K562 (cell line): ENCODE results near the gene KCNT1. TPM values are rescaled to one million over a fixed set of nuclear protein-coding genes. Genes with fewer than 3 reads are reported as not detected.

ENCODE experiments used
- CBX1 ChIP-seq: sonication (generic); IDR thresholded peaks from 2 replicates; pipeline ENCODE4 v1.6.1; 2016; ENCODE audit warnings: antibody characterized with exemption, low read depth, mild to moderate bottlenecking
- E2F4 ChIP-seq: sonication (generic); formaldehyde crosslinking; IDR thresholded peaks from 2 replicates; pipeline ENCODE4 v1.8.0; 2022; ENCODE audit warnings: mild to moderate bottlenecking, low read depth, missing genetic modification reagents
- PPARD ChIP-seq: fragments of 250-450 bp; sonication (Bioruptor Pico); IDR thresholded peaks from 2 replicates; pipeline ENCODE4 v1.8.0; 2022; ENCODE audit warnings: inconsistent platforms, mild to moderate bottlenecking, moderate library complexity
- RCOR1 ChIP-seq, 2 experiments: IDR thresholded peaks; 2 replicates each; pipeline ENCODE4 v1.6.1; 2012; ENCODE audit warnings: low read depth in 2 of 2, low read length in 2 of 2, borderline replicate concordance in 1 of 2, improper control_type of control experiment in 1 of 2
- ZNF121 ChIP-seq: sonication (generic); formaldehyde crosslinking; conservative IDR thresholded peaks from 2 replicates; pipeline ENCODE4 v1.8.0; 2022; ENCODE audit warnings: missing genetic modification reagents
- polyA plus RNA-seq, 8 experiments: library from polyadenylated mRNA; depleted of rRNA in 4 of 8; stranded (reverse) in 5 of 8; unstranded in 3 of 8; fragments of >200 nt; fragmentation: Nextera tagmentation in 2 of 8; fragmentation: Illumina TruSeq in 1 of 8; extraction: Ambion mirVana in 2 of 8; extraction: Trizol in 1 of 8; gene quantifications; 2 replicates each; pipeline versions ENCODE4 v1.2.1 to v1.2.3, GENCODE V29; 2011 to 2014; ENCODE audit warnings: inconsistent platforms in 1 of 8, missing spikeins in 1 of 8
- total RNA-seq, 7 experiments: library from RNA; depleted of rRNA in 6 of 7; stranded (reverse); fragments of >200 nt in 6 of 7; fragmentation: Illumina TruSeq in 2 of 7; extraction: Trizol in 2 of 7; gene quantifications; 2 replicates each; pipeline versions ENCODE4 v1.2.1 to v1.2.3, GENCODE V29; 2011 to 2021; ENCODE audit warnings: low replicate concordance in 1 of 7

The KCNT1 gene
- total and polyA plus RNA-seq, 9 of the 15 experiments (the other 6 are each of a cell fraction or from before 2014, with no cell fraction given) = 0.05 TPM; not detected in 8

GRCh38 chr9:135840539-135840938 is 138.6 kb downstream of the KCNT1 start (continued):
- TF ChIP-seq CBX1 (no peak), E2F4 (CRISPR knock-in tag) (no peak), PPARD (CRISPR knock-in tag) (no peak), RCOR1 (IDR thresholded peaks at IDR 0.05; ENCODE audit: borderline replicate concordance in 1 of 2, low read depth in 2 of 2, low read length in 2 of 2) (no peak), ZNF121 (CRISPR knock-in tag) (no peak)

Other genes with a start within 250 kb of the KCNT1 start
Only the 7 nearest of the 9 such genes appear.
- 120 and 168 TPM in 2 replicates for gene MRPS2, start 201.5 kb upstream of the KCNT1 start, total RNA-seq (2014; rRNA removed)
- gene MRPS2, start 201.5 kb upstream of the KCNT1 start, total RNA-seq (2014; rRNA removed; fragmentation: Illumina TruSeq; extraction: Trizol) = 27.3 and 39.7 TPM in 2 replicates
- 73.9 and 75.9 TPM in 2 replicates for gene MRPS2, start 201.5 kb upstream of the KCNT1 start, total RNA-seq (2015; rRNA removed; fragmentation: Illumina TruSeq; extraction: Trizol)
- 106 and 110 TPM in 2 replicates for gene MRPS2, start 201.5 kb upstream of the KCNT1 start, total RNA-seq (2021)
- gene MRPS2, start 201.5 kb upstream of the KCNT1 start, polyA plus RNA-seq (2011; rRNA removed) = 81.3 and 135 TPM in 2 replicates
- gene MRPS2, start 201.5 kb upstream of the KCNT1 start, polyA plus RNA-seq (2014; fragmentation: Illumina TruSeq; extraction: Trizol) = 167 and 221 TPM in 2 replicates
- gene MRPS2, start 201.5 kb upstream of the KCNT1 start, polyA plus RNA-seq (2014; fragmentation: Nextera tagmentation; extraction: Ambion mirVana) = 10 to 100 TPM in 1 of 2 experiments, 1 to 10 TPM in 1; 8.0 to 10.9 TPM
- gene MRPS2, start 201.5 kb upstream of the KCNT1 start, polyA plus RNA-seq (2014; rRNA removed) = 128 and 133 TPM in 2 replicates
- not detected in 2 replicates for gene LCN1, start 180.7 kb upstream of the KCNT1 start, total RNA-seq (2014; rRNA removed)
- gene LCN1, start 180.7 kb upstream of the KCNT1 start, total RNA-seq (2014; rRNA removed; fragmentation: Illumina TruSeq; extraction: Trizol) = not detected in 2 replicates
- gene LCN1, start 180.7 kb upstream of the KCNT1 start, total RNA-seq (2015; rRNA removed; fragmentation: Illumina TruSeq; extraction: Trizol) = not detected in 2 replicates
- gene LCN1, start 180.7 kb upstream of the KCNT1 start, total RNA-seq (2021) = not detected in 2 replicates
- gene LCN1, start 180.7 kb upstream of the KCNT1 start, polyA plus RNA-seq (2011; rRNA removed) = not detected in 2 replicates
- gene LCN1, start 180.7 kb upstream of the KCNT1 start, polyA plus RNA-seq (2014; fragmentation: Illumina TruSeq; extraction: Trizol) = not detected in 2 replicates
- not detected for gene LCN1, start 180.7 kb upstream of the KCNT1 start, polyA plus RNA-seq (2014; fragmentation: Nextera tagmentation; extraction: Ambion mirVana)
- not detected in 2 replicates for gene LCN1, start 180.7 kb upstream of the KCNT1 start, polyA plus RNA-seq (2014; rRNA removed)
- gene OBP2A, start 156.1 kb upstream of the KCNT1 start, total RNA-seq (2014; rRNA removed) = not detected in 2 replicates
- not detected in 2 replicates for gene OBP2A, start 156.1 kb upstream of the KCNT1 start, total RNA-seq (2014; rRNA removed; fragmentation: Illumina TruSeq; extraction: Trizol)
- not detected in 2 replicates for gene OBP2A, start 156.1 kb upstream of the KCNT1 start, total RNA-seq (2015; rRNA removed; fragmentation: Illumina TruSeq; extraction: Trizol)
- not detected in 2 replicates for gene OBP2A, start 156.1 kb upstream of the KCNT1 start, total RNA-seq (2021)
- gene OBP2A, start 156.1 kb upstream of the KCNT1 start, polyA plus RNA-seq (2011; rRNA removed) = not detected in 2 replicates
- not detected in 2 replicates for gene OBP2A, start 156.1 kb upstream of the KCNT1 start, polyA plus RNA-seq (2014; fragmentation: Illumina TruSeq; extraction: Trizol)
- not detected for gene OBP2A, start 156.1 kb upstream of the KCNT1 start, polyA plus RNA-seq (2014; fragmentation: Nextera tagmentation; extraction: Ambion mirVana)
- not detected in 2 replicates for gene OBP2A, start 156.1 kb upstream of the KCNT1 start, polyA plus RNA-seq (2014; rRNA removed)
- 0.41 and 0.57 TPM in 2 replicates for gene PAEP, start 140.4 kb upstream of the KCNT1 start, total RNA-seq (2014; rRNA removed)
- 0.44 TPM in 1 of 2 replicates, not detected in the other for gene PAEP, start 140.4 kb upstream of the KCNT1 start, total RNA-seq (2014; rRNA removed; fragmentation: Illumina TruSeq; extraction: Trizol)
- gene PAEP, start 140.4 kb upstream of the KCNT1 start, total RNA-seq (2015; rRNA removed; fragmentation: Illumina TruSeq; extraction: Trizol) = 0.53 and 0.58 TPM in 2 replicates
- gene PAEP, start 140.4 kb upstream of the KCNT1 start, total RNA-seq (2021) = 0.51 and 0.69 TPM in 2 replicates
- gene PAEP, start 140.4 kb upstream of the KCNT1 start, polyA plus RNA-seq (2011; rRNA removed) = 2.3 and 4.5 TPM in 2 replicates
- 0.78 and 1.0 TPM in 2 replicates for gene PAEP, start 140.4 kb upstream of the KCNT1 start, polyA plus RNA-seq (2014; fragmentation: Illumina TruSeq; extraction: Trizol)
- gene PAEP, start 140.4 kb upstream of the KCNT1 start, polyA plus RNA-seq (2014; fragmentation: Nextera tagmentation; extraction: Ambion mirVana) = under 1 TPM; 0.22 to 0.30 TPM
- 0.70 and 0.90 TPM in 2 replicates for gene PAEP, start 140.4 kb upstream of the KCNT1 start, polyA plus RNA-seq (2014; rRNA removed)
- gene GLT6D1, start 62.6 kb upstream of the KCNT1 start, total RNA-seq (2014; rRNA removed) = not detected in 2 replicates
- gene GLT6D1, start 62.6 kb upstream of the KCNT1 start, total RNA-seq (2014; rRNA removed; fragmentation: Illumina TruSeq; extraction: Trizol) = not detected in 2 replicates
- gene GLT6D1, start 62.6 kb upstream of the KCNT1 start, total RNA-seq (2015; rRNA removed; fragmentation: Illumina TruSeq; extraction: Trizol) = not detected in 2 replicates
- not detected in 2 replicates for gene GLT6D1, start 62.6 kb upstream of the KCNT1 start, total RNA-seq (2021)
- gene GLT6D1, start 62.6 kb upstream of the KCNT1 start, polyA plus RNA-seq (2011; rRNA removed) = not detected in 2 replicates
- gene GLT6D1, start 62.6 kb upstream of the KCNT1 start, polyA plus RNA-seq (2014; fragmentation: Illumina TruSeq; extraction: Trizol) = not detected in 2 replicates
- not detected for gene GLT6D1, start 62.6 kb upstream of the KCNT1 start, polyA plus RNA-seq (2014; fragmentation: Nextera tagmentation; extraction: Ambion mirVana)
- not detected in 2 replicates for gene GLT6D1, start 62.6 kb upstream of the KCNT1 start, polyA plus RNA-seq (2014; rRNA removed)
- not detected in 2 replicates for gene LCN9, start 38.9 kb upstream of the KCNT1 start, total RNA-seq (2014; rRNA removed)
- not detected in 2 replicates for gene LCN9, start 38.9 kb upstream of the KCNT1 start, total RNA-seq (2014; rRNA removed; fragmentation: Illumina TruSeq; extraction: Trizol)
- gene LCN9, start 38.9 kb upstream of the KCNT1 start, total RNA-seq (2015; rRNA removed; fragmentation: Illumina TruSeq; extraction: Trizol) = not detected in 2 replicates
- gene LCN9, start 38.9 kb upstream of the KCNT1 start, total RNA-seq (2021) = not detected in 2 replicates
- not detected in 2 replicates for gene LCN9, start 38.9 kb upstream of the KCNT1 start, polyA plus RNA-seq (2011; rRNA removed)
- not detected in 2 replicates for gene LCN9, start 38.9 kb upstream of the KCNT1 start, polyA plus RNA-seq (2014; fragmentation: Illumina TruSeq; extraction: Trizol)
- gene LCN9, start 38.9 kb upstream of the KCNT1 start, polyA plus RNA-seq (2014; fragmentation: Nextera tagmentation; extraction: Ambion mirVana) = not detected
- not detected in 2 replicates for gene LCN9, start 38.9 kb upstream of the KCNT1 start, polyA plus RNA-seq (2014; rRNA removed)
- 0.16 and 0.41 TPM in 2 replicates for gene SOHLH1, start 2.7 kb upstream of the KCNT1 start, total RNA-seq (2014; rRNA removed)
- gene SOHLH1, start 2.7 kb upstream of the KCNT1 start, total RNA-seq (2014; rRNA removed; fragmentation: Illumina TruSeq; extraction: Trizol) = not detected in 2 replicates
- 0.19 TPM in 1 of 2 replicates, not detected in the other for gene SOHLH1, start 2.7 kb upstream of the KCNT1 start, total RNA-seq (2015; rRNA removed; fragmentation: Illumina TruSeq; extraction: Trizol)
- gene SOHLH1, start 2.7 kb upstream of the KCNT1 start, total RNA-seq (2021) = 0.29 TPM in 1 of 2 replicates, not detected in the other
- gene SOHLH1, start 2.7 kb upstream of the KCNT1 start, polyA plus RNA-seq (2011; rRNA removed) = 0.16 and 0.17 TPM in 2 replicates
- gene SOHLH1, start 2.7 kb upstream of the KCNT1 start, polyA plus RNA-seq (2014; fragmentation: Illumina TruSeq; extraction: Trizol) = not detected in 2 replicates
- not detected for gene SOHLH1, start 2.7 kb upstream of the KCNT1 start, polyA plus RNA-seq (2014; fragmentation: Nextera tagmentation; extraction: Ambion mirVana)
- 0.24 TPM in 1 of 2 replicates, not detected in the other for gene SOHLH1, start 2.7 kb upstream of the KCNT1 start, polyA plus RNA-seq (2014; rRNA removed)